Glutamatergic neuron (in vitro differentiated cells): ENCODE data around the gene ZNF24. TPM values are rescaled to one million over a fixed set of nuclear protein-coding genes. Genes with fewer than 3 reads are reported as not detected.

ENCODE experiments used
- DNase-seq: peaks from one replicate; pipeline ENCODE4 v3.0.0; 2022
- H3K27ac Mint-ChIP-seq: one replicate; pipeline ENCODE4 v1.8.0; 2020; ENCODE audit warnings: mild to moderate bottlenecking, mixed read lengths, inconsistent platforms; ENCODE audit not compliant: unreplicated experiment
- H3K27me3 Mint-ChIP-seq: one replicate; pipeline ENCODE4 v1.8.0; 2020; ENCODE audit warnings: mild to moderate bottlenecking, moderate library complexity, mixed read lengths, inconsistent platforms; ENCODE audit not compliant: unreplicated experiment
- H3K36me3 Mint-ChIP-seq: one replicate; pipeline ENCODE4 v1.8.0; 2020; ENCODE audit warnings: mild to moderate bottlenecking, mixed read lengths, inconsistent platforms; ENCODE audit not compliant: unreplicated experiment
- H3K4me1 Mint-ChIP-seq: one replicate; pipeline ENCODE4 v1.8.0; 2020; ENCODE audit warnings: mild to moderate bottlenecking, low read depth, mixed read lengths, inconsistent platforms; ENCODE audit not compliant: unreplicated experiment
- H3K4me3 Mint-ChIP-seq: one replicate; pipeline ENCODE4 v1.8.0; 2020; ENCODE audit warnings: mild to moderate bottlenecking, mixed read lengths, inconsistent platforms; ENCODE audit not compliant: unreplicated experiment
- H3K9me3 Mint-ChIP-seq: one replicate; pipeline ENCODE4 v1.8.0; 2020; ENCODE audit warnings: mild to moderate bottlenecking, moderate library complexity, mixed read lengths, inconsistent platforms; ENCODE audit not compliant: unreplicated experiment
- total RNA-seq: library from RNA; stranded (reverse); fragmentation: NEBNext Ultra II Directional; extraction: Animal tissue kit (Norgen Biotek cat#: 25700); gene quantifications from one replicate; pipeline ENCODE4 v1.2.1, GENCODE V29; 2021; ENCODE audit not compliant: unreplicated experiment
- TF ChIP-seq, protein P1 (sequence below): fragments of 200-600 bp; sonication (generic); IDR thresholded peaks from one replicate; pipeline ENCODE4 v1.5.0; 2021; ENCODE audit not compliant: partially characterized antibody, unreplicated experiment

Gene ZNF24
- total RNA-seq, 1 donor from 2014 or later: 59.2 TPM

- DNase-seq: no peak
- TF ChIP-seq, protein P1, sequence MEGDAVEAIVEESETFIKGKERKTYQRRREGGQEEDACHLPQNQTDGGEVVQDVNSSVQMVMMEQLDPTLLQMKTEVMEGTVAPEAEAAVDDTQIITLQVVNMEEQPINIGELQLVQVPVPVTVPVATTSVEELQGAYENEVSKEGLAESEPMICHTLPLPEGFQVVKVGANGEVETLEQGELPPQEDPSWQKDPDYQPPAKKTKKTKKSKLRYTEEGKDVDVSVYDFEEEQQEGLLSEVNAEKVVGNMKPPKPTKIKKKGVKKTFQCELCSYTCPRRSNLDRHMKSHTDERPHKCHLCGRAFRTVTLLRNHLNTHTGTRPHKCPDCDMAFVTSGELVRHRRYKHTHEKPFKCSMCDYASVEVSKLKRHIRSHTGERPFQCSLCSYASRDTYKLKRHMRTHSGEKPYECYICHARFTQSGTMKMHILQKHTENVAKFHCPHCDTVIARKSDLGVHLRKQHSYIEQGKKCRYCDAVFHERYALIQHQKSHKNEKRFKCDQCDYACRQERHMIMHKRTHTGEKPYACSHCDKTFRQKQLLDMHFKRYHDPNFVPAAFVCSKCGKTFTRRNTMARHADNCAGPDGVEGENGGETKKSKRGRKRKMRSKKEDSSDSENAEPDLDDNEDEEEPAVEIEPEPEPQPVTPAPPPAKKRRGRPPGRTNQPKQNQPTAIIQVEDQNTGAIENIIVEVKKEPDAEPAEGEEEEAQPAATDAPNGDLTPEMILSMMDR: no peak
- Mint-ChIP-seq H3K27me3 (no peaks in the 10 kb centered on the region), H3K36me3 (no peaks in the 10 kb centered on the region), H3K27ac (no peak overlapping the region), H3K4me3 (no peak overlapping the region), H3K4me1 (no peaks in the 10 kb centered on the region), H3K9me3 (no peaks in the 10 kb centered on the region)
These were observed 19.1 kb downstream of the ZNF24 start for GRCh38 chr18:35324926-35325655.

- Mint-ChIP-seq H3K27me3 (no peaks in the 10 kb centered on the region), H3K4me1 (peaks cover 3% of the 10 kb centered on the region), H3K36me3 (no peaks in the 10 kb centered on the region), H3K4me3 (no peak overlapping the region), H3K27ac (no peak overlapping the region), H3K9me3 (no peaks in the 10 kb centered on the region)
- TF ChIP-seq, protein P1: no peak
- no peak for DNase-seq
These were observed 21.4 kb downstream of the ZNF24 start for GRCh38 chr18:35322486-35323458.

DNA sequence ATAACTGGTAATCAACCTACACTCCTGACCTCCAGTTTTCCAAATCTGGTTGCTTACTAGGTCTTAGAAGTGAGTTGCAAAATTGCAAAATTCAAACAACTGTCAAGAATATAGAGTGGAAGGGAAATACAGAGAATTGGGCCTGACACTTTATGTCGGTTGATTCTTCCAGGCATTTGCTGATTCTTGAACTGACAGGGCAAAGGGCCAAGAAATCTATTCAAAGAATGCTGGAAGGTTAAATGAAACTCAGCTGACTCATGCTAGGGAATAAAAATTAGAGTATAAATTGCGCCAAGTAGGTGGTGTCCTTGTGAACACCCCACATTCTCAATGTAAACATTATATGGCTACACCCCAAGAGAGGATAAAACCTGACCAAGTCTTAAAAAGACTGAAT is 32.7 kb downstream of the ZNF24 start:
- DNase-seq: no peak
- Mint-ChIP-seq H3K9me3 (peaks cover 7% of the 10 kb centered on the region), H3K4me1 (no peaks in the 10 kb centered on the region), H3K27ac (no peak overlapping the region), H3K4me3 (no peak overlapping the region), H3K27me3 (peaks cover 5% of the 10 kb centered on the region), H3K36me3 (peaks cover 33% of the 10 kb centered on the region)
- TF ChIP-seq, protein P1: no peak

DNA sequence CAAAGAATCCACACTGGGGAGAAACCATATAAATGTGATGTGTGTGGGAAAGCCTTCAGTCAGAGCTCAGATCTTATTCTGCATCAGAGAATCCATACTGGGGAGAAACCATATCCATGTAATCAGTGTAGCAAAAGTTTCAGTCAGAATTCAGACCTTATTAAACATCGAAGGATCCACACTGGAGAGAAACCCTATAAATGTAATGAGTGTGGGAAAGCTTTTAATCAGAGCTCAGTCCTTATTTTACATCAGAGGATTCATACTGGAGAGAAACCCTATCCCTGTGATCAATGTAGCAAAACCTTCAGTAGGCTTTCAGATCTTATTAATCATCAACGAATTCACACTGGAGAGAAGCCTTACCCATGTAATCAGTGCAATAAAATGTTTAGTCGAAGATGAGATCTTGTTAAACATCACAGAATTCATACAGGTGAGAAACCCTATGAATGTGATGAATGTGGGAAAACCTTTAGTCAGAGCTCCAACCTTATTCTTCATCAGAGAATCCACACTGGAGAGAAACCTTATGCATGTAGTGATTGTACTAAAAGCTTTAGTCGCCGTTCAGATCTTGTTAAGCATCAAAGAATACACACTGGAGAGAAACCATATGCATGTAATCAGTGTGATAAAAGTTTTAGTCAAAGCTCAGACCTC is 37.5 kb downstream of the ZNF24 start:
- H3K4me1 Mint-ChIP-seq: no peaks in the 10 kb centered on the region
- H3K9me3 Mint-ChIP-seq: peaks cover 15% of the 10 kb centered on the region
- no peak overlapping the region for H3K27ac Mint-ChIP-seq
- H3K27me3 Mint-ChIP-seq: peaks cover 2% of the 10 kb centered on the region
- no peak for DNase-seq
- H3K4me3 Mint-ChIP-seq: no peak overlapping the region
- TF ChIP-seq, protein P1: no peak
- H3K36me3 Mint-ChIP-seq: peaks cover 68% of the 10 kb centered on the region
